Measurements from ENCODE around the gene MTM1.

GRCh38 chrX:150610446-150610845 is 42.0 kb downstream of the MTM1 start:
- TF ChIP-seq SNAI2 (CRISPR knock-in tag; IDR thresholded peaks at IDR 0.05) (no peak), OSR1 (CRISPR knock-in tag; IDR thresholded peaks at IDR 0.05) (no peak), ZFP30 (CRISPR knock-in tag; IDR thresholded peaks at IDR 0.05) (no peak), ZNF565 (CRISPR knock-in tag; conservative IDR thresholded peaks at IDR 0.05; ENCODE audit: low read depth) (no peak), GLIS3 (CRISPR knock-in tag; IDR thresholded peaks at IDR 0.05) (no peak), ARNTL (CRISPR knock-in tag; IDR thresholded peaks at IDR 0.05; ENCODE audit: borderline replicate concordance, low read depth) (no peak), ZNF70 (CRISPR knock-in tag; IDR thresholded peaks at IDR 0.05) (no peak)
- TF ChIP-seq, protein P1, sequence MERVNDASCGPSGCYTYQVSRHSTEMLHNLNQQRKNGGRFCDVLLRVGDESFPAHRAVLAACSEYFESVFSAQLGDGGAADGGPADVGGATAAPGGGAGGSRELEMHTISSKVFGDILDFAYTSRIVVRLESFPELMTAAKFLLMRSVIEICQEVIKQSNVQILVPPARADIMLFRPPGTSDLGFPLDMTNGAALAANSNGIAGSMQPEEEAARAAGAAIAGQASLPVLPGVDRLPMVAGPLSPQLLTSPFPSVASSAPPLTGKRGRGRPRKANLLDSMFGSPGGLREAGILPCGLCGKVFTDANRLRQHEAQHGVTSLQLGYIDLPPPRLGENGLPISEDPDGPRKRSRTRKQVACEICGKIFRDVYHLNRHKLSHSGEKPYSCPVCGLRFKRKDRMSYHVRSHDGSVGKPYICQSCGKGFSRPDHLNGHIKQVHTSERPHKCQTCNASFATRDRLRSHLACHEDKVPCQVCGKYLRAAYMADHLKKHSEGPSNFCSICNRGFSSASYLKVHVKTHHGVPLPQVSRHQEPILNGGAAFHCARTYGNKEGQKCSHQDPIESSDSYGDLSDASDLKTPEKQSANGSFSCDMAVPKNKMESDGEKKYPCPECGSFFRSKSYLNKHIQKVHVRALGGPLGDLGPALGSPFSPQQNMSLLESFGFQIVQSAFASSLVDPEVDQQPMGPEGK (CRISPR knock-in tag; IDR thresholded peaks at IDR 0.05; ENCODE audit: borderline replicate concordance) = no peak
- TF ChIP-seq, protein P2, sequence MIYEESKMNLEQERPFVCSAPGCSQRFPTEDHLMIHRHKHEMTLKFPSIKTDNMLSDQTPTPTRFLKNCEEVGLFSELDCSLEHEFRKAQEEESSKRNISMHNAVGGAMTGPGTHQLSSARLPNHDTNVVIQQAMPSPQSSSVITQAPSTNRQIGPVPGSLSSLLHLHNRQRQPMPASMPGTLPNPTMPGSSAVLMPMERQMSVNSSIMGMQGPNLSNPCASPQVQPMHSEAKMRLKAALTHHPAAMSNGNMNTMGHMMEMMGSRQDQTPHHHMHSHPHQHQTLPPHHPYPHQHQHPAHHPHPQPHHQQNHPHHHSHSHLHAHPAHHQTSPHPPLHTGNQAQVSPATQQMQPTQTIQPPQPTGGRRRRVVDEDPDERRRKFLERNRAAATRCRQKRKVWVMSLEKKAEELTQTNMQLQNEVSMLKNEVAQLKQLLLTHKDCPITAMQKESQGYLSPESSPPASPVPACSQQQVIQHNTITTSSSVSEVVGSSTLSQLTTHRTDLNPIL (CRISPR knock-in tag; IDR thresholded peaks at IDR 0.05; ENCODE audit: low read depth) = no peak
- TF ChIP-seq, protein P3, sequence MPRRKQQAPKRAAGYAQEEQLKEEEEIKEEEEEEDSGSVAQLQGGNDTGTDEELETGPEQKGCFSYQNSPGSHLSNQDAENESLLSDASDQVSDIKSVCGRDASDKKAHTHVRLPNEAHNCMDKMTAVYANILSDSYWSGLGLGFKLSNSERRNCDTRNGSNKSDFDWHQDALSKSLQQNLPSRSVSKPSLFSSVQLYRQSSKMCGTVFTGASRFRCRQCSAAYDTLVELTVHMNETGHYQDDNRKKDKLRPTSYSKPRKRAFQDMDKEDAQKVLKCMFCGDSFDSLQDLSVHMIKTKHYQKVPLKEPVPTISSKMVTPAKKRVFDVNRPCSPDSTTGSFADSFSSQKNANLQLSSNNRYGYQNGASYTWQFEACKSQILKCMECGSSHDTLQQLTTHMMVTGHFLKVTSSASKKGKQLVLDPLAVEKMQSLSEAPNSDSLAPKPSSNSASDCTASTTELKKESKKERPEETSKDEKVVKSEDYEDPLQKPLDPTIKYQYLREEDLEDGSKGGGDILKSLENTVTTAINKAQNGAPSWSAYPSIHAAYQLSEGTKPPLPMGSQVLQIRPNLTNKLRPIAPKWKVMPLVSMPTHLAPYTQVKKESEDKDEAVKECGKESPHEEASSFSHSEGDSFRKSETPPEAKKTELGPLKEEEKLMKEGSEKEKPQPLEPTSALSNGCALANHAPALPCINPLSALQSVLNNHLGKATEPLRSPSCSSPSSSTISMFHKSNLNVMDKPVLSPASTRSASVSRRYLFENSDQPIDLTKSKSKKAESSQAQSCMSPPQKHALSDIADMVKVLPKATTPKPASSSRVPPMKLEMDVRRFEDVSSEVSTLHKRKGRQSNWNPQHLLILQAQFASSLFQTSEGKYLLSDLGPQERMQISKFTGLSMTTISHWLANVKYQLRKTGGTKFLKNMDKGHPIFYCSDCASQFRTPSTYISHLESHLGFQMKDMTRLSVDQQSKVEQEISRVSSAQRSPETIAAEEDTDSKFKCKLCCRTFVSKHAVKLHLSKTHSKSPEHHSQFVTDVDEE (CRISPR knock-in tag; IDR thresholded peaks at IDR 0.05) = no peak
